ENCODE measurements around the gene FAM43A.
A peak's percentile ranks its signal among the peaks of the same experiment; 100 is the strongest.

FAM43A gene

DNA sequence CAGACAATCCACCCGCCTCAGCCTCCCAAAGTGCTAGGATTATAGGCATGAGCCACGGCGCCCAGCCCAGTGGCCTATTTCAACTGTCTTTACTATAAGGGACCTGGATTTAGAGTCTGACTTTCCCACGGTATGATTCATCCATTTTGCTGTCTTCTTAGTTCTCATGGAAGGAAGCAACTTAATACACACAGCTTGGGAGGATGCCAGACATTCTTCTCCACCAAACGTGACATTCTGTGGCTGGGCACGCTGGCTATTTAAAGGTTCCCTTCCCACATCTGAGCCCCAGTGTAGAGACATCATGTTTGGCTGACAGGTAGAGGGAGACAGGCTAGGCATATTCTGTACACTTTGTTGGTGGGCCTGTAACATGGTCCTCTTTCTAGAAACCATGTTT is 26.2 kb downstream of the FAM43A start:
- DNase-seq = no peak

DNA sequence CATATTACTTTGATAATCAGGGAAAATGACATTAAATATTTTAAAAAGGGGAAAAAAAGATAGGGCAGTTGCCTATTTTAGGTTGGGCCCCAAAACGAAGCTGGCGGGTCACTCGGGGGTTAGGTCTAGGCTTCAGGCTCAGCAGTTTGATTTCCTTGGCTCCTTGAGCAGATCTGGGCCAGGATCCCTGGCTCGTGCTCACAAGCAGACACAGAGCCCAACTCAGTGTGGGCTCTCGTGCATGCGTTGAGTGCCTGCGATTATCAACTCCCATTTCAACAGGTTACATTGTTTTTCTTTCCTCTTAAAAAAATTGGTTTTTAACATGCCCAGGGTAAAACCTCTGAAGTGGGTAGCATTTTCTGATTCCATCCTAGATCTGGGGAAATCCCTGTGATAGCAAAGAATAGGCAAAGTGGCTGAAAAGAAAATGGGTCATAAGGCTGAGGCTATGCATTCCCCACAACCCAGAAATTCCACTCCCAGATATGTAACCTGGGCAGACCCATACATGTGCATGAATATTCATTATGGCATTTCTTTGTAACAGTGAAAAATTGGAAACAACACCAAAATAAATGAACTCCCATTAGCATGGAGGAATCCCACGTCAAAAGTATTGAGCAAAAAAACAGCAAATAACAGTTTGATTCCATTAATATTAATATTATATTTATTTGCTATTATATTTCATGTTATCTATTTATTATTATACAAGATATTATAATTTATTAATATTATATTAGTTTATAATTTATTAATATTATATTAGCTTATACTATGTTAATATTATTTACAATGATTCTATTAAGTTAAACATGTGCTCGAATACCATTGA is 27.8 kb downstream of the FAM43A start:
- DNase-seq = no peak

DNA sequence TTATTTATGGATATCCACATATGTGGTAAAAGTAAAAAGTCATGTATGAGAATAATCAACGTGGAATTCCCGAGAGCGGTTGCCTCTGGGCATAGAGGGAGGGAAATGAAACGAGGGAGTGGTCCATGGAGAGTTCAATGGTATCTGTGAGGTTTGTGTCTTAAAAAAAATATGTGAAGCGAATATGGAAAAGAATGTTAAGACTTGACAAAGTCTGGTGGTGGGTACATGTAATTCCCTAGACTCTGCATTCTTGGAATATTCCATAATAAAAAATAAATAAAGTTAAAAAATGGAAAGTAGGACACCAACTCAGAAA is 28.4 kb downstream of the FAM43A start:
- no peak for DNase-seq

DNA sequence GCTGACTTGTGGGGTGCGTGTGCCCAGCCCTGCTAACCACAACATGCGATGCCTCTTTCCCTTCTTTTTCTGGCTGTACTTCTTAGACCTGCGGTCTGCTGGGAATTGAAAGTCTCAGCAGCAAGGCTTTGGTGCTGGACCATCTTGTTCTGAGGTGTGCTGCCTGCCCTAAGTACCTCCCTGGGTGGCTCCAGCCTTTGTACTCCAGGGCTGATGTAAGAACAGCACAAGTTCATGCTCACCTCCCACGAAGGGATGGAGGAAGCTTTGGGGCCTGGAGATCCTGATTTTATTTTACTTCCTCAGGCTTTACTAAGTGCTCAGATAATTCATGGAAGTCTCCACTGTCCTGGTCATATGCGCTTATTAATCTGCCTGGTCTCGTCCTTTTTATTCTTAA is 28.9 kb downstream of the FAM43A start:
- DNase-seq = no peak

DNA sequence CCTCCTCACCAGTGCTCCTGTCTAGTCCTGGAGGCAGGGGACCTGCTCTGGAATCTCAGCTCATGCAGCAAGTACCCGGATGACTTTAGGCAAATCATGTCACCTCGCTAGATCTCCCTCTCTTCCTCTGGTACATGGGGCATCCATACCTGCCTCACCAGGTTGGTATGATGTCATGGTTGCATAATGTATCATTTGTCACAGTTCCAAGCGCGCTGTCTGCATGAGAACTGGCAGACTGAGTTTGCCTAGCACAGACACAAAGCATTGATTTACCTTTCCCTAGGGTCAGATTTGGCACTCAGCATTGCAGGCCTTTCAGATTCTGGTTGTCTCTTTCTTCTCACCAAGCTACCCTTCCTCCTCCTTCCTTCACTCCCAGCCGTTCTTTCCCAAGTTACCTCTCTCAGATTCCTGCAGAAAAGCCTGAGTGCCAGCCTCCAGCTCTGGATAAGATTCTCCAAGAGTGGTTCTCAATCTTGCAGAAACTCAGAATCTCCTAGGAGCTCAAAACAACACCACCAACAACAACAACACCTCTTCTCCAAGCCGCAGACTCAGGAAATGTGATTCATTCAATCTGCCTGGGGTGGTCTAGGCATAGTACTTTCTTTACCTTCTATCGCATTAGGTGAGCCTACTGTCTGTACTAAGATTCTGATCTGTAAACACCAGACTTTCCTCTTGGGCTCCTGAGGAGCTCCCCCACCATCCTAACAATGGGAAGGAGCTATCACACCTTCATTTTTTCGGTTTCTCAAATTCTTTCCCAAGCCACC is 29.5 kb downstream of the FAM43A start:
- DNase-seq = peak in 1 of 2 experiments; percentile 22

DNA sequence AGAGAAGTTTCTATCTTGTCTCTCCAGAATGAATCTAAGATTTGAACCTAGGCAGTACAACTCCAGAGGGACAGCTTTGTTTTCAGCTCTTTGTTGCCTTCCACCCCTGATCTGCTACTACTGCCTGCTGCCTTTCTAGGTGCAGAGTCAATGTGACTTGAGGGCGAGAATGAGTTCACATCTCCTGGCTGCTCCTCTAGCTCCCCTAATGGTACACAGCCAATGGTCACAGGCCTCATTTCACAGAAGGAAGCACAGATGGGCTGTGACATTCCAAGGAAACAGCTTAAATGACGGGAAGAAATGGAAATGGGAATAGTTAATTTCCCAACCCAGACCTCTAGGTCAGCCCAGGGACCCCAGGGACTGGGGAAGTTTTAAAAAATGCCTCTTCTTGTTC is 32.4 kb downstream of the FAM43A start:
- no peak for DNase-seq

DNA sequence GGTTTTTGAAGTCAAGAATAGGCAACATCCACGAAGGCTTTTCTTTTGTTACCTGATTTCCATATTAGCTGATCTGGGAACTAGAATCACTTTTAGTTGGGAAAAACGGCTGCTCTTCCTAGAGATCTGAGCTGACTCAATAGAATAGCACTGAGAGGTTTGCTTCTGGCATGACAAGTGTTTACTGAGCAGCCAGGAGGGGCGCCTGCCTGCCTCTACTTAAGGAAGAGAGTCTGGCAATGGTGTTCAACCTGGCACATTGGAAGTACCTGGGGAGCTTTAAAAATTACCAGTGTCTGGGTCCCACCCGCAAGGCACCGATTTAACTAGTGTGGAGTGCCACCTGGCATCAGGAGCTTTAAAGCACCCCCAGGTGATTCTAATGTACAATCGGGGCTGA is 34.4 kb downstream of the FAM43A start:
- DNase-seq = no peak

DNA sequence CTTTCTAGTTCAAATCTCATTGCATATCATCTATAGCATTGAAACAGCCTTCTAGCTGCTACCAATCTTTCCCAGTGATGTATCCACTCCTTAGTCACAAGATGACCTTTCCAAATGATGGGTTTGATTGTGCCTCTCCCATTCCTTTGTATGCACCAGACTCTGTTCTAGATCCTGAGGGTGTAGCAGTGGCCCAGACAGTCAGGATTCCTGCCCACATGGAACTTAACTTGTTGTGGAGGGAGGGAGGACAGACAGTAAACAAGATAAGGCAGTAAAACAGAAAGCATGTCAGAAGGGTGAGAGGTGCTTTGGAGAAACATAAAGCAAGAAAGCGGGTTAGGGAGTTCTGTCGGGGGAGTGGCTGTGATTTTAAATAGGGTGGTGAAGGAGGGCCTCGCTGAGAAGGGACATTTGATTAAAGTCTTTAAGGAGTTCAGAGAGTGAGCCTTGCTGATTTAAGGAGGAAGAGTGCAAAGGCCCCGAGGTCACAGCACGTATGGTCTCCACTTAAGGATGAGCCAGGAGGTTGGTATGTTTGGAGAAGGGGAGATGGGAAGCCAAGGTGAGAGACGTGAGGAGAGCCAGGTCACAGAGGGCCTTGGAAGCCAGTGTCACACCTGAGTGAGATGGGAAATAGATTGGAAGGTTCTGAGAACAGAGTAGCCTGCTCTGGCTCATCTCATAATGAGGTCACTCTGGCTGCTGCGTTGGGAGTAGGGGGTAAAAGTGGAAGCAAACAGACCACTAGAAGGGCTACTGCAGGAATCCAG is 38.3 kb downstream of the FAM43A start:
- no peak for DNase-seq

DNA sequence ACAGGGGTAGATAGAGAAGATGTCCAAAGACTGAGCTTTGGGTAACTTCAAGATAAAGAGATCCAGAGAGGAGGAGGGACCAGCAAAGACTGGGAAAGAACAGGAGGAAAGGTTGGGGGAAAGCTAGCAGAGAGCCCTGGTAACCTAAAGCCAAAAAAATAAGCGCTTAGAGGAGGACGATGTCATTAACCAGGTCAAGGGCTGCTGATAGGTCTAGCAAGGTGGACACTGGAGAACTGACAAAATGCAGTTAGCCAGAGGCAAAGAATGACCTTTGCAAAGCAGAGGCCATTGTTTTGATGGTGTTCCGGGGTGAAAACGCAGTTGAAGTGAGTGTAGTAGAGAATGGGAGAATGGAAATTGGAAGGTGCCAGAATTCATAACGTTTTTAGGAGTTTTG is 39.7 kb downstream of the FAM43A start:
- no peak for DNase-seq

DNA sequence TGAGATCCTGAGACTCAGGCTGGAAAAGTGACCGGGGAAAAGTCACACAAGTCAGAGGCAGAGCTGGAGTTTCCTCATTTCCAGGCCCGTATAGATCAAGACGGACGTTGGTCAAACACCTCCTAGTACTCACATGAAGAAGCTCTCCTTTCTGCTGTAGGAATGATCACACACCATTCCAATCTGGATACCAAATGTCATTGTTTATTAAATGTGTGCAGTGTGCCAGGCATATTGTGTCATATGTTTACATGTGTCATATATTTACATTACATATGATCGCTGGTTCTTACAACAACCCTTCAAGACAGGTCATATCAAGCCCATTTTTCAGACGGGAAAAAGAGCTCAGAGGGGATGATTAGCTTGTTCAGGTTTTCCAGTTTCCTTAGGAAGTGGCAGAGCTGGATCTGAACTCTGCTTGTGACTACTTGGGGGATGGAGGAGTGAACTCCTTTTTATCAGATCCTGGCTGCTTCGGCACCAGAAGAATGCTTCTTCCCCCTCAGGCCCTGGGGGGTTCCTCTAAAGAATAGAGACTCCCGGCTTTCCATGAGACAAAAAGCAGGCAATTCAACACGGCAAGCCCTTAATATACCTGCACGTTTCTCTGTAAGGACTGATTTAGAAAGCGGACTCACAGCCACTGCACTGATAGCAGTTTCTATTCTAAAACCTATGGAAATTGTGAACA is 41.9 kb downstream of the FAM43A start:
- DNase-seq = no peak

DNA sequence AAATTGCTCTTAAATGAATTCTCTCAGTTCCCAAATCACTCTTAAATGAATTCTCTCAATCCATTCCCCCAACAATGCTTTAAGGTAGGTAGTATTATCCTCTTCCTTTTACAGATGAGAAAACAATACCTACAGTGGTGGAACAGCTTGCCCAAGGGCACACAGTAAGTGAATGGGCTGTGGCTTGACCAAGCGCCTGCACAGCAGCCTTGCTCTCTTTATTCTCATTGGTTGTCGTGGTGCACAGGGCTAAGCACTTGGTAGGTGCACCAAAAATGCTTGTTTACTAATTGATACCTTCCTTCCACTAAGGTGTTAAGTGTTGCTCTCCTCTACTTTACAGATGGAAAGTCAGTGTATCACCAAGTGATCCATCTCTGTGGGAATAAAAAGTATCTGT is 43.3 kb downstream of the FAM43A start:
- DNase-seq = no peak

DNA sequence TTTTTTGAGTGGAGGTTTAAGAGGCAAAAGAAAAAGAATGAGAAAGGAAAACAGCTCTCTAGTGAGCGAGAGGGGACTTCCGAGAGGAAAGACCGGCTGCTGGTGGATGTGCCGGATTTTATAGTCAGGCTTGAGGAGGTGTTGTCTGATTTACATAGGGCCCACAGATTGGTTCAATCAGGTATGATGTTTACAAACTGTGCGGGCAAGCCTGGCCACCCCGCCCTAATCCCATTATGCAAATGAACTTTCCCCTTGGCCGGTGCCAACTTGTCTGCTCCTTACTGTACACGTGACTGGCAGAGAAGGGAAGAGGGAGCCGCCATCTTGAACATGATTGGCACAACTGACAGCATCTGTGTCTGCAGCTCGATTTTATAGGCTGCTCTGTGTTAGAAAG is 44.7 kb downstream of the FAM43A start:
- DNase-seq = peak; percentile 96 to 97

DNA sequence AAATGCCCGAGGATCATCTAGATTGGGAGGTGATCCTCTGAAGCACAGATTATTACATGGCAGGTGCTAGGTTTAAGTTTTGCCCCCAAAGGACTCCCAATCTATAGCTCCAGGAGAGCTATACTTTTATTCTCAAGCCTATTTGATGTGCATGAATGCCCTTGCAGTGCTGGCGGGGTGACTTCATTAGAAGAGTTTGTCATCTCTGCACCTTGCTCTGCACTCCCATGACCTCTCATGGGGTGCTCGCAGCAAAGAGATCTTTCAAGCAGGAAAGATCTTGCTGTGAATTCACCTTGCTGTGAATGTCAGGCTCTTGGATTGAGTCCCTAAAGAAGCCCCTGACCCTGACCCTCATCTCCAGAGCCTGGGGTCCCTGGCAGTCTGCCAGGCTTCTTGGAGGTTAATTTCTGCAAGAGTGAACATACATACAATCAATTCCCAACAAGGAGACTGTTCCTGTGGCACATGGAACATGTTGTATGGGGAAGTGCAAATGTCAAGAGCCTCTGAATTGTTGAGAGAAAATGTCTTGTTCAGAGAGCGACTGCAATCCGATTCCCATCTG is 45.9 kb downstream of the FAM43A start:
- peak; percentile 44 to 60 for DNase-seq

DNA sequence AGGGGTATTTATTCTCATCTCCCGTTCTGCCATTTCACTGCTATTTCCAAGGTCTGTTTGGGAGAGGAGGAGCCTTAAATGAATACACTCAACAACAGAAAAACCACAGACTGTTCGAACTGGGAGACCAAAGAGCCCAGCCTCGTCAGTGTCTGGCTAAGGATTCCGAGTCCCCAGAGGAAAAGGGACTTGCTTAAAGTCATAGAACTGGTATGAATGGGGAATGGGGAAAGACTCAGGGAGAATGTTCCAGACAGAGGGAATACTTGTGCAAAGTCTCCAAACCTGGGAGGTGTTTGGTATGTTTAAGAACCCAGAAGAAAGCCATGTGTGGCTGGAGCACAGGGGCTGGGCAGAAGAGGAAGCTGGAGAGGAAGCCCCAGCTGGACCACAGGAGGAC is 46.9 kb downstream of the FAM43A start:
- DNase-seq = no peak

DNA sequence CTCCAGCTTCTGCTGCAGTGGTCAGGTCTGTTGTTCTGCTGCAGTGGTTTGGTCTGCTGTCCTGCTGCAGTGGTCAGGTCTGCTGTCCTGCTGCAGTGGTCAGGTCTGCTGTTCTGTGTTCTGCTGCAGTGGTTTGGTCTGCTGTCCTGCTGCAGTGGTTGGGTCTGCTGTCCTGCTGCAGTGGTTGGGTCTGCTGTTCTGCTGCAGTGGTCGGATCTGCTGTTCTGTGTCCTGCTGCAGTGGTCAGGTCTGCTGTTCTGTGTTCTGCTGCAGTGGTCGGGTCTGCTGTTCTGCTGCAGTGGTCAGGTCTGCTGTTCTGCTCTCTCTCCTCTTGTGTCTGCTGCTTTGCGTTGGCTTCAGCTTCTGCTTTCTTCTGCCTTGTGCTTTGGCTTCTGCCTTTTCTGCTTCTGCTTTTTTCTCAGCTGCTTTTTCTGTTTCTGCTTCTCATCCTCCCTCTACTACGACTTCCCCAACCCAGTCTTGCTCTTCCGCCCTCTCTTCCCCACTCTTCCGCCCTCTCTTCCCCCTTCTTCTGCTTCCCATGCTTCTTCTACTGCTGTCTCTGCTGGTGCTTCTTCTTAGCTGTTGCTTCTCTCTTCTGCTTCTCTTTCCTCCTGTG is 50.7 kb downstream of the FAM43A start:
- no peak for DNase-seq

DNA sequence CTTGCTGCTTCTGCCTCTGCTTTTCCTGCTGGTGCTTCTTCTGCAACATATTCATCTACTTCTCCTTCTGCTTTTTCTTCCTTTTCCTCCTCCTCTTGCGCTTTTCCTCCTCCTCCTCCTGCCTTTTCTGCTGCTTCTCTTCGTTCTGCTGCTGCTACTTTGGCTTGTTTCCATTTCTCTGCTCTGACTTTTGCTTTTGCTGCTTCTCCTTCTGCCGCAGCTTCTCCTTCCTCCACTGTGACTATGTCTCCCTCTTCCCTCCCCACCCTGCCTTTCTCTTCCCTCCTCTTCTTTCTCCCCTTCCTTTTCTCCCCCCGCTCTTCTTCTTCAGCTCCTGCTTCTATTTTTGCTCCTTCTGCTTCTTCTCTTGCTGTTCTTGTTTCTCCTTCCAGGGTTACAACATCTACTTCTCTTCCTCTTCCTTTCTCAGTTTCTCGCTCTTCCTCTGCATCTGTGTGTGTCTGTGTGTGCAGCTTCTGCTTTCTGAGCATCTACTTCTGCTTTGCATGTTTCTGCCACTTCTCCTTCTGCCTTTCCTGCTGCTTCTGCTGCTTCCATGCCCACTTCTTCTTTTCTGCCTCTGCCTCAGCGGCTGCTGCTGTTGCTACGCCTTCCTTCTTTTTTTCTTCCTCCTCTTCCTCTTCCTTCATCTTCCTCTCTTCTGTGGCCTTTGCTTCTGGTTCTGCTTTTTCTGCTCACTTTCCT is 51.4 kb downstream of the FAM43A start:
- no peak for DNase-seq

All from NCI-H526 (cell line).